CD4-positive, alpha-beta T cell treated with Interleukin-15 for 1 hour (primary cell): ENCODE data around the gene KANSL1.
A peak's percentile ranks its signal among the peaks of the same experiment; 100 is the strongest.
"Not testable (repeated sequence)": the region's sequence is repeated elsewhere in the genome, so short reads cannot be mapped to it uniquely, and the experiment has no call there.

Experiments used
- DNase-seq: peaks from one replicate; pipeline ENCODE4 v3.0.0-alpha.2; 2020

Gene KANSL1

GRCh38 chr17:46191322-46192188 is 1.7 kb downstream of the KANSL1 start:
- DNase-seq, result peak; percentile 63

- DNase-seq, result no peak
Measured at GRCh38 chr17:46190763-46191162, 2.5 kb downstream of the KANSL1 start.

- DNase-seq, result peak; percentile 54
Measured at GRCh38 chr17:46186827-46187235, 6.4 kb downstream of the KANSL1 start.

DNA sequence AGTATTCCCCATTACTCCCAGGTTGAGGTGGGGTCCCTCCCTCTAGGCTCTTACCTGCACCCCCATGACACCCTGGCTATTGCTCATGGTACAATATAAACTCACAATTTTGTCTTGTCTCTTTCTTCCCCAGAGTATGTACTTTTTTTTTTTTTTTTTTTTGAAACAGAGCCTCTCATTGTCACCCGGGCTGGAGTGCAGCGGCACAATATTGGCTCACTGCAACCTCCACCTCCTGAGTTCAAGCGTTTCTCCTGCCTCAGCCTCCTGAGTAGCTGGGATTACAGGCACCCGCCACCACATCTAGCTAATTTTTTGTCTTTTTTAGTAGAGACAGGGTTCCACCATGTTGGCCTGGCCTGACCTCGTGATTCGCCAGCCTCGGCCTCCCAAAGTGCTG is 8.5 kb downstream of the KANSL1 start:
- no peak for DNase-seq

- not testable (repeated sequence) for DNase-seq
Measured at GRCh38 chr17:46183383-46183782, 9.8 kb downstream of the KANSL1 start.

- DNase-seq, result no peak
Measured at GRCh38 chr17:46182961-46183360, 10.3 kb downstream of the KANSL1 start.

GRCh38 chr17:46181940-46182339 is 11.3 kb downstream of the KANSL1 start:
- DNase-seq, result no peak

DNA sequence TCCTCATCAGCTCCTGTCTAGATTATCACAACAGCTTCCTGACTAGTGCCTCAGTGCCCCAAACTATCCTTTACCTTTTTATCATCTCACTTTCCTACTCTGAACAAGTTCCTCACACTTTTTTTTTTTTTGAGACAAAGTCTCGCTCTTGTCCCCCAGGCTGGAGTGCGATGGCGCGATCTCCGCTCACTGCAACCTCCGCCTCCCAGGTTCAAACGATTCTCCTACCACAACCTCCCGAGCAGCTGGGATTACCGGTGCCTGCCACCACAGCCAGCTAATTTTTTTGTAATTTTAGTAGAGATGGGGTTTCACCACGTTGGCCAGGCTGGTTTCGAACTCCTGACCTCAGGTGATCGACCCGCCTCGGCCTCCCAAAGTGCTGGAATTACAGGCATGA is 11.9 kb downstream of the KANSL1 start:
- not testable (repeated sequence) for DNase-seq

DNA sequence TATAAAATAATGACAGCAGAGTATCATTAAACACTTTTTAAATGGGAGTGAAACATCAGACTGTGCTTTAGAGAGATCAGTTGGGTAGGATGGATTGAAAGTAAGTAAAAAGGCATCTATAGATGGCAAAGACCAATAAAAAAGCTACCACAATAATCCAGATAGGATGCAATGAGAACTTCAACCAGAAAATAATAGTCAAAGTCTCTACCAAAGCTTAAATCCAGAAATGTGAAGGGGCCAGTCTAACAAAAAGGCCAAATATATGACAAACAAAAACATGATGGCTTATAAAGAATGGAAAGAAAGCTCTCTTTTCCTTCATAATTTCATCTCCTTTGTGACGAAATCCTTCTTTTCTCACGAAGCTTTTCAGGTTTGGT is 12.3 kb downstream of the KANSL1 start:
- no peak for DNase-seq

GRCh38 chr17:46180185-46180891 is 12.9 kb downstream of the KANSL1 start:
- DNase-seq, result not testable (repeated sequence)

- no peak for DNase-seq
Measured at GRCh38 chr17:46179375-46179999, 13.7 kb downstream of the KANSL1 start.

GRCh38 chr17:46178550-46179214 is 14.5 kb downstream of the KANSL1 start:
- DNase-seq, result no peak

GRCh38 chr17:46176975-46177374 is 16.3 kb downstream of the KANSL1 start:
- DNase-seq, result no peak

- no peak for DNase-seq
Measured at GRCh38 chr17:46175891-46176290, 17.3 kb downstream of the KANSL1 start.

DNA sequence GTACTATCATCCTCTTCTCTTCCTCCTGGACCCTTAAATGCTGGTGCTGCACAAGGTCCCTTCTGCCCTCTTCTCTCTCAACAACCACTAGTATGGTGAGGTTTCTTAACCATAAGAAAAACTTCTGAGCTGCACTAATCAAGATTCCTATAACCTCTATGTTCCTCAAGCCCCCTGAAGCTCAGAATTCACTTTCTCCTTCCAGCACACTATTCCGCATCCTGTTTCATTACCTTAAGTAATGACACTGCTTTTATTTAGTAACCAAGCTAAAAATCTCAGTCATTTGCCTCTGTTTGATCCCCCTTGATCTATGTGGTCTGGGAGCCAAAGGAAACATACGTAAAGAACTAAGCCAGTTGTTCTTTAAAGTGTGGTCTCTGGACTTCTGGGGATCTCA is 20.1 kb downstream of the KANSL1 start:
- no peak for DNase-seq

- DNase-seq, result no peak
Measured at GRCh38 chr17:46171939-46172338, 21.3 kb downstream of the KANSL1 start.

DNA sequence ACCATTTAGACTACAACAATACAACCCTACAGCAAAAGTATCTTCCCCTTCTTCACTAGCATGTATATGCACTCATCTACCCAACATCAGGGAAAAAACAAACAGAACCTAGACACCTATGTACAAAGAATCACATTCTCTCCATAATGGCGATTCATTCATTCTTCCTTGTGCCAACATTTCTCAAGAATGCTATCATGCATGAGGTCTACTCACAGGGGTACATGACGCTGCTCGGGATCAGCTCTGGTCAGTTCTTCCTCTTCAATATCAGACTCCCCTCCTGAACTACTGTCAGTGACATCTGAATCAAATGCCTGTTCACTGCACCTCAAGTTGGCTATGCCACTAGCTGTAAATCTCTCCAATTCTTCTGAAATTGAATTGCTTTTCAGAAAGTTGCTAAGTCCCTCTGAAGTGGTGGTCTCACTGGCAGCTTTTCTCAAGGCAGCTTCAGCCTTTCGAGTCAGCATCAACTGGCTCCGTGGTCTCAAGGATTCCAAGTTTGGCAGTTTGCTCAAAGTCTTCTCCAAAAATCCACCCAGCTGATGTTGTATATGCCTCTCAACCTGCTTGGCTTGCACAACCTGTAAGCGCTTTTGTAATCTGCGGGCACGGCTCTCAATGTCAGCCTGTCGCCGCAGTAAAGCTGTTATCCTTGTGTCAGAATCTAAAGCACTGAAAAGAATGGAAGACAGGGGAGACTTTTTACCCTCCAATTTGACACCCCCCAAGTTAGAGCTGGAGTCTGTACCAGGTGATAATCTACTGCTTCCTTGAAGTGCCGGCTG is 22.4 kb downstream of the KANSL1 start:
- DNase-seq, result no peak

GRCh38 chr17:46169913-46170638 is 23.2 kb downstream of the KANSL1 start:
- DNase-seq, result no peak

GRCh38 chr17:46167826-46168569 is 25.2 kb downstream of the KANSL1 start:
- no peak for DNase-seq

GRCh38 chr17:46167267-46167666 is 26.0 kb downstream of the KANSL1 start:
- no peak for DNase-seq

DNA sequence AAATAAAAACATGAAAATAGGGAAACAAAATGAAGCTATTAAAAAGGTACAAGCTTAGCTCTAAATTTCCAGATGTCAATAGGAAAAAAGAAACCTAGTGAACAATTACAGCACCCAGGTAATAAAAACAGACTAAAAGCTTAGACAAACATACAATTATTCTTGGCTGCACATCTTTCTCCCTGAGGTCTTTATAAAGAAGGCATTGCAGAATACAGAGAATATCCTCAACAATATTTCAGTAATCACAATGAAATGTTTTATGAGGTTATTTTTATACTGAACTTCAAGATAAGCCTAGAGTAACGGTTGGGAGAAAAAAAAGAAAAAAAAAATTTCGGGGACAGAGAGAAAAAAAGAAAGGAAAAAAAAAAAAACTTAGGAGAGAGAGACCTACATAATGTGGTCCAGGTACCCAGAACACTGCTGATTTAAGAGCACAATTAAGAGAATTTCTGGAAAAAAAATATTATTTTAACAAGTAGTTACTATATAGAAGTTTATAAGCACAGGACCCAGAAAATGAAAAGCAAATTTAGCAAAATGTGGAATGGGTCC is 26.5 kb downstream of the KANSL1 start:
- no peak for DNase-seq
